ENCODE data around the gene NF2. TPM values are rescaled to one million over a fixed set of nuclear protein-coding genes. Genes with fewer than 3 reads are reported as not detected.

NF2 gene
- polyA plus RNA-seq, 3 donors, result 7.7 to 15.5 (median 8.4) TPM

DNA sequence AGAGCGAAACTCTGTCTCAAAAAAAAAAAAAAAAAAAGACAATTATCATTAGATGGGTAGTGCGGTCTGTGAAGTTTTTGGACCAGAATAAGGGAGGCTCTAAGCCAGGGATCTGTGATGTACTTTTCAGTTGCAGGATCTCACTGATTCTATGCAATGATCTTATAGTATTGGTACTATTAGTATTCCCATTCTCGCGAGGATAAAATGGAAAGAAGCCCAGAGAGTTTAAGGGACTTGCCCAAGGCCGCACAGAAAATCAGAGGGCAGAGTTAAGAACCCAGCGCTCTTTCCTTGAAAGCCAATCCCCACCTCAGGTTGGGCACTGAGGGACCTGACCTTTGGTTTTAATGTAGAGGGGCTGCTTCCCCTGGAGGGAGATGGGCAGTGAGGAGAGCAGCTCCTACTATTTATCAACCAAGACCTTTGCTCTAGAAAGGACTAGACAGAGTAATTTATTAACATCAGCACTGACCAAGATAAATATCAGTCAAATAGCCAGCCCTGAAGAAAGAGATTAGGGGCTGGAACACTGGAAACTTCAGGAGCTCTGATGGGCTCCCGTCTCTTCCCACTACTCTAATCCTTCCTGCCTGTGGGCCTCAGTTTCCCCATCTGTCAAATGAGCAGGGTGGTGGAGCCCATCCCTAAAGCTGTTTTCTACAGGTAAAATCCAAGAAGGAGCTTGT is 28.5 kb upstream of the NF2 start:
- Histone ChIP-seq H4K20me1 (ENCODE audit: insufficient read depth, low read length) (no peaks in the 10 kb centered on the region), H3K4me1 (ENCODE audit: control insufficient read depth in 1 of 2, insufficient read depth in 2 of 2, low read length in 2 of 2) (no peaks in the 10 kb centered on the region), H3K9me3 (replicated peaks in 1 of 2; ENCODE audit: control insufficient read depth in 1 of 2, insufficient read depth in 1 of 2, low read length in 2 of 2) (no peaks in the 10 kb centered on the region), H3K36me3 (replicated peaks in 1 of 2; ENCODE audit: control insufficient read depth in 1 of 2, insufficient read depth in 2 of 2, low read length in 2 of 2) (no peaks in the 10 kb centered on the region), H3K9ac (ENCODE audit: insufficient read depth, low read length, poor library complexity, severe bottlenecking) (no peak overlapping the region), H2AFZ (ENCODE audit: insufficient read depth, low read depth, low read length, poor library complexity, severe bottlenecking) (no peak overlapping the region), H3K4me2 (replicated peaks; ENCODE audit: extremely low read depth, low read length, poor library complexity, severe bottlenecking) (no peak overlapping the region), H3K27ac (ENCODE audit: low read depth in 1 of 2, low read length in 2 of 2) (no peak overlapping the region), H3K27me3 (ENCODE audit: control insufficient read depth in 2 of 2, insufficient read depth in 2 of 2, low read length in 2 of 2) (no peaks in the 10 kb centered on the region), H3K79me2 (ENCODE audit: insufficient read depth, low read length) (no peaks in the 10 kb centered on the region), H3K4me3 (replicated peaks in 1 of 3; ENCODE audit: low read depth in 2 of 3, low read length in 3 of 3) (no peak overlapping the region)
- no peak overlapping the region for H3K4me3 Mint-ChIP-seq
- intact Hi-C loops (cut with micrococcal nuclease), result no loop called here
- no peak for TF ChIP-seq CTCF (IDR thresholded peaks at IDR 0.05)
- H3K36me3 Mint-ChIP-seq, result peaks cover 0 to 3% of the 10 kb centered on the region in 2 donors
- no peak for DNase-seq
- no peaks in the 10 kb centered on the region for H3K4me1 Mint-ChIP-seq
- H3K27ac Mint-ChIP-seq, result peak overlapping the region in 1 of 7 donors; percentile 15
- WGBS (ENCODE audit: insufficient coverage), result 83% methylated on average over 1 of the region's 7 CpGs
- H3K9me3 Mint-ChIP-seq, result peaks cover 0 to 2% (median 0%) of the 10 kb centered on the region in 7 donors
- peaks cover 0 to 2% (median 1%) of the 10 kb centered on the region in 3 donors for H3K27me3 Mint-ChIP-seq (ENCODE audit: low read depth in 3 of 3)

DNA sequence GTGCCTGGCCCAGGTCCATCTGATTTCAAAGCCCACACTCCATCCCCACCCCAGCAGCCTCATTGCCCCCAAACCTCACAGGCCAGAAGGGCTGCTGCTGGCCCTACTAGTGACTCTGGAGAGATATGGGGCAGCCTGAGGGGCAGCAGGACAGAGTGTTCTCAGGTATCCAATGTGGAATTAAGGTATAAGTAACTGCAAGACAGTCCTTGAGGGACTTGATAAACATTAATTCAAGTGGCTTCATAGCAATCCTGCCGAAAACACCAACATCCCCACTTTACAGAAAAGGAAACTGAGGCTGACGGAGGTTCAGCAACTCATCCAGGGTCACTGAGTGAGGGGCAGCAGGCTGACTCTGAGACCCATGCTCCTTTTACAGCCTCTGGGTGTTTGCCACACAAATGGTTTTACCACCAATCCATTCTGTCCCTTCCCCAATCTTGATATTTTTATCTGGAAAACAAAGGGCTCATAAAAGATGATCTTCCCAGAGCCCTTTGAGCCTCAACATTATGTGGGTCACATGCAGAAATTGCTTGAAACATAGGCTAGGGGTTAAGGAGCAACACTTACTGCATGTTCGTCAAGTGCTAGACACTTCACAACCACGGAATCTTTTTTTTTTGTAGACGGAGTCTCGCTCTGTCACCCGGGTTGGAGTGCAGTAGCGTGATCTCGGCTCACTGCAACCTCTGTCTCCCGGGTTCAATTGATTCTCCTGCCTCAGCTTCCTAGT is 24.8 kb upstream of the NF2 start:
- no peak overlapping the region for H3K4me3 ChIP-seq (replicated peaks in 1 of 3; ENCODE audit: low read depth in 2 of 3, low read length in 3 of 3)
- 80% methylated on average over 5 of the region's 10 CpGs for WGBS (ENCODE audit: insufficient coverage)
- Mint-ChIP-seq H3K36me3 (no peaks in the 10 kb centered on the region), H3K27ac (no peak overlapping the region), H3K9me3 (peaks cover 0 to 2% (median 0%) of the 10 kb centered on the region in 7 donors), H3K4me1 (peaks cover 9% of the 10 kb centered on the region), H3K27me3 (ENCODE audit: low read depth in 3 of 3) (peaks cover 0 to 9% (median 2%) of the 10 kb centered on the region in 3 donors), H3K4me3 (peak overlapping the region in 1 of 2 donors; percentile 12)
- no peaks in the 10 kb centered on the region for H4K20me1 ChIP-seq (ENCODE audit: insufficient read depth, low read length)
- H3K27me3 ChIP-seq (ENCODE audit: control insufficient read depth in 2 of 2, insufficient read depth in 2 of 2, low read length in 2 of 2), result no peaks in the 10 kb centered on the region
- no peak overlapping the region for H2AFZ ChIP-seq (ENCODE audit: insufficient read depth, low read depth, low read length, poor library complexity, severe bottlenecking)
- no peaks in the 10 kb centered on the region for H3K79me2 ChIP-seq (ENCODE audit: insufficient read depth, low read length)
- DNase-seq, result no peak
- no peak for TF ChIP-seq CTCF (IDR thresholded peaks at IDR 0.05)
- no peaks in the 10 kb centered on the region for H3K36me3 ChIP-seq (replicated peaks in 1 of 2; ENCODE audit: control insufficient read depth in 1 of 2, insufficient read depth in 2 of 2, low read length in 2 of 2)
- no peak overlapping the region for H3K27ac ChIP-seq (ENCODE audit: low read depth in 1 of 2, low read length in 2 of 2)
- H3K4me1 ChIP-seq (ENCODE audit: control insufficient read depth in 1 of 2, insufficient read depth in 2 of 2, low read length in 2 of 2), result peaks cover 6 to 9% of the 10 kb centered on the region in 2 donors
- intact Hi-C loops (cut with micrococcal nuclease), result no loop called here
- no peak overlapping the region for H3K9ac ChIP-seq (ENCODE audit: insufficient read depth, low read length, poor library complexity, severe bottlenecking)
- no peaks in the 10 kb centered on the region for H3K9me3 ChIP-seq (replicated peaks in 1 of 2; ENCODE audit: control insufficient read depth in 1 of 2, insufficient read depth in 1 of 2, low read length in 2 of 2)
- no peak overlapping the region for H3K4me2 ChIP-seq (replicated peaks; ENCODE audit: extremely low read depth, low read length, poor library complexity, severe bottlenecking)
